ENCODE data around the gene CWC15.
"Not testable (repeated sequence)": the region's sequence is repeated elsewhere in the genome, so short reads cannot be mapped to it uniquely, and the experiment has no call there.

The CWC15 gene

DNA sequence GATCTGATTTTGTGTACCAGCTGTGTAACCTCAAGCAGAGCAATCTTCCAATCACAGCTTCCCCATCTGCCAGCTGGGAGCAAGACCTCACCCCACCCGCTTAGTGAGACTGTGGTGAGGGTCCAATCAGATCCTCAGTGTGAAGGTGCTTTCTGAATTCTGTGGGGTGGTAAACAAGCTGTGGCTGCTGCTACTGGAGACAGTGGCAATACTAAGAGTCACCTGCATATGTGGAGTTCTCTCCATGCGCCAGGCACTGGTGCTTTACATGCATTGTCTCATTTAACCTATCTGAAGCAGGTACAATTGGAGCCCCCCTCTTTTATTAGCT is 50.4 kb downstream of the CWC15 start:
- no peak for TF ChIP-seq CTCF (IDR thresholded peaks at IDR 0.05; ENCODE audit: low read depth, low read length)
- no peak for DNase-seq (ENCODE audit: low read depth in 2 of 2)
- no peak overlapping the region for H3K4me3 ChIP-seq (replicated peaks in 1 of 2; ENCODE audit: low read depth in 2 of 2, low read length in 2 of 2)

DNA sequence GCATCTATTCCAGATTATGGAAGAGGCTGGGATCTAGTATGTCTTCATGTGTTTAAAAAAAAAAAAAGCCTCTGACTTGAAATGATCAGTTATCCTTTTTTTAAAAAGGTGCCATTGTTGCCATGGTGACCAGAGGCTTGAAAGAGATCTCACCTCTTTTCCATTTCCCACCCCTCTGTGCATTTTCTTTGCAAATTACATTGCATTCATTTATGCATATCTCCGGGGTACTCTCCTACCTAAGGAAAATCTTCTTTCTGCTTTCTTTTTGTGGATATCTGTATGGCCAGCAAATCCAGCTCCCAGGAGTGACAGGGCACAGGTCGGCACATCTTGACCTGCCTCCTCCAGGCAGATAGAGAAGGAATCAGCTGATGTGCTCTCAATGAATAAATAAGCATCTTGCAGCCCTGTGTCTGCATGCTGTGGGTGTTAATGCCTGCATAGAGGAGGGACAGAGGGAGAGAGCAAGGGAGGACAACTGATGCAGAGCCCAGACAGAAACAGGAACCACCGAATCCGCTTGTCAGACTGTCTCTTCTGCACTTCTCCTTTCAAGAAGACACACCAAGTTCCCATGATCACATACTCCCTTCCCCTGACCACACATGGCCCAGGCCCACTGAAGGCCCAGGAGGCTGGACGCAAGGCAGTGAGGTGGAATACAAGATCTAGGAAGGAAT is 50.9 kb downstream of the CWC15 start:
- no peak overlapping the region for H3K4me3 ChIP-seq (replicated peaks in 1 of 2; ENCODE audit: low read depth in 2 of 2, low read length in 2 of 2)
- DNase-seq (ENCODE audit: low read depth in 2 of 2), result no peak
- TF ChIP-seq CTCF (IDR thresholded peaks at IDR 0.05; ENCODE audit: low read depth, low read length), result no peak

GRCh38 chr11:94920311-94920710 is 53.0 kb downstream of the CWC15 start:
- no peak for TF ChIP-seq CTCF (IDR thresholded peaks at IDR 0.05; ENCODE audit: low read depth, low read length)
- no peak overlapping the region for H3K4me3 ChIP-seq (replicated peaks in 1 of 2; ENCODE audit: low read depth in 2 of 2, low read length in 2 of 2)
- DNase-seq (ENCODE audit: low read depth in 2 of 2), result no peak

- DNase-seq (ENCODE audit: low read depth in 2 of 2); H3K4me3 ChIP-seq (replicated peaks in 1 of 2; ENCODE audit: low read depth in 2 of 2, low read length in 2 of 2): not testable (repeated sequence)
Measured at GRCh38 chr11:94913718-94914394, 59.5 kb downstream of the CWC15 start.

DNA sequence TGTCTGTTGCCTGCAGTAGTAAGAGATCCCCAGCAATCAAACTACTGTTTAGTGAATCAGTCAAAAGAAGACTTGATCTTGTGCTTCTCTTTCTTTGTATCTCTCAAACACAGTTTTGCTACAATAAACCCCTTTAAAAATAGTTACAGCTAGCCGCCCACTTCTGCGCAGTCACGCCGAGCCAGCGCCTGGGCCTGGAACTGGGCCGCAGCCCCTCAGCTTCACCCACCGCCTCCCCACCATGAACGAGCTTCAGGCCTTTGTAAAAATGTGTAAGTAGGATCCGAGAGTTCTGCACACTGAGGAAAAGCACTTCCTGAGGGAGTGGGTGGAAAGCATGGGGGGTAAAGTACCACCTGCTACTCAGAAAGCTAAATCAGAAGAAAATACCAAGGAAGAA is 60.5 kb downstream of the CWC15 start:
- TF ChIP-seq CTCF (IDR thresholded peaks at IDR 0.05; ENCODE audit: low read depth, low read length), result no peak
- no peak overlapping the region for H3K4me3 ChIP-seq (replicated peaks in 1 of 2; ENCODE audit: low read depth in 2 of 2, low read length in 2 of 2)
- no peak for DNase-seq (ENCODE audit: low read depth in 2 of 2)

Data from cardiac fibroblast (primary cell).